ENCODE data around the gene DNAJB6. TPM values are rescaled to one million over a fixed set of nuclear protein-coding genes. Genes with fewer than 3 reads are reported as not detected.

Gene DNAJB6
- total RNA-seq, 1 experiment from 2014 or later: 82.5 TPM

DNA sequence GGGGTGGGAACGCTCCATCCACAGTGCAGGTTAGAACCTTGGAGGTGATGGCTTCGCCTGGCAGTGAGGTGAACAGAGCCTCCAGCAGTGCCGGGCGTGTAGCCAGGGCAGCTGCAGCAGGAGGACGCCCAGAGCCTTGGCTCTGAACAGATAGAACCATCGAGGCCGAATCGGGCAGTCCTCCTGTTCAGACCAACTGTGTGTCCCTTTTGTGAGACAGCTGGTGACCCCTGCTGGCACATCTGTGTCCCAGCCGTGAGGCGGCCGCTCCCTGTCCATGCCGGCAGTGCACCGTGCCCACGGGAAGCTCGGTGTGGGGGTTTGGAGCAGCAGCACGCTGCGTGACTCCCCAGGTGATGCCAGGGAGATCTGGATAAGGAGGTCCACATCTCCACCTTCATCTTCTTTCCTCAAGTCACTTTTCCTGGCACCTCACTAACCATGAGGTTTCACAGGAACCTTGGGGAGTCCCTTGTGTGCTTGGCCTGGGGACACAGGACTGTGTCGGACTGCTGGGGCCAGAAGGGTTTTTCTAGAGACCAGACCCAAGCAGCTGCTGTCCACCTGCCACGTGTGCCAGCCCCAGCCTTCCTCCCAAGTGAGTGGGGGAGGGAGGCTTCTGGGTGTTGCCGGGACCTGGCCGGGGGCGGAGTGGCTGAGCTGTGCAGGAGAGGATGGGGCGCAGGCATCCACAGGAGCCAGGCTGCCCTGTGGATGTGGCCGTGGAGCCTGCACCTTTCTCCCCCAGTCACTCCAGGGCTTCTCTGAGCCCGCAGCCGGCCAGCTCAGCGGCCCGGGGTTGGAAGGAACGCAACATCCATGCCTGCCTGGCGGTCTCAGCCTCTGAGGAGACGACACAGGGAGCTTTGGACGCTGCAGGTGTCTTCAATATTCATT lies 69.4 kb downstream of the DNAJB6 start:
- no peaks in the 10 kb centered on the region for H4K20me1 ChIP-seq (ENCODE audit: insufficient read depth)
- ChIA-PET POLR2A (no interaction called here), CTCF (no interaction called here), RAD21 (ENCODE audit: low non-redundant PET in 1 of 2, low total read pairs in 2 of 2, uncharacterized antibody in 2 of 2, unreplicated experiment in 2 of 2) (no interaction called here)
- no TSS peak for BruUV-seq (replicated peaks)
- no peaks in the 10 kb centered on the region for H3K9me2 ChIP-seq (ENCODE audit: insufficient read depth)
- TF ChIP-seq, protein P1, sequence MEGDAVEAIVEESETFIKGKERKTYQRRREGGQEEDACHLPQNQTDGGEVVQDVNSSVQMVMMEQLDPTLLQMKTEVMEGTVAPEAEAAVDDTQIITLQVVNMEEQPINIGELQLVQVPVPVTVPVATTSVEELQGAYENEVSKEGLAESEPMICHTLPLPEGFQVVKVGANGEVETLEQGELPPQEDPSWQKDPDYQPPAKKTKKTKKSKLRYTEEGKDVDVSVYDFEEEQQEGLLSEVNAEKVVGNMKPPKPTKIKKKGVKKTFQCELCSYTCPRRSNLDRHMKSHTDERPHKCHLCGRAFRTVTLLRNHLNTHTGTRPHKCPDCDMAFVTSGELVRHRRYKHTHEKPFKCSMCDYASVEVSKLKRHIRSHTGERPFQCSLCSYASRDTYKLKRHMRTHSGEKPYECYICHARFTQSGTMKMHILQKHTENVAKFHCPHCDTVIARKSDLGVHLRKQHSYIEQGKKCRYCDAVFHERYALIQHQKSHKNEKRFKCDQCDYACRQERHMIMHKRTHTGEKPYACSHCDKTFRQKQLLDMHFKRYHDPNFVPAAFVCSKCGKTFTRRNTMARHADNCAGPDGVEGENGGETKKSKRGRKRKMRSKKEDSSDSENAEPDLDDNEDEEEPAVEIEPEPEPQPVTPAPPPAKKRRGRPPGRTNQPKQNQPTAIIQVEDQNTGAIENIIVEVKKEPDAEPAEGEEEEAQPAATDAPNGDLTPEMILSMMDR (IDR thresholded peaks at IDR 0.05 in 2 of 3, conservative IDR thresholded peaks at IDR 0.05 in 1 of 3; ENCODE audit: borderline replicate concordance in 1 of 3, insufficient read depth in 1 of 3, low read depth in 2 of 3, low read length in 2 of 3): peak; percentile 26 to 45 (median 44); a peak in 4 of 6 replicates
- TF ChIP-seq TCF7L2 (IDR thresholded peaks at IDR 0.05; ENCODE audit: borderline replicate concordance, extremely low read depth, insufficient read depth, insufficient read length): no peak
- TF ChIP-seq CBX3 (IDR thresholded peaks at IDR 0.05; ENCODE audit: low read depth): no peak
- no peak overlapping the region for H3K4me3 ChIP-seq (replicated peaks in 1 of 2; ENCODE audit: low read depth in 1 of 2, low read length in 2 of 2)
- H3K4me2 ChIP-seq (ENCODE audit: low read length): no peak overlapping the region
- no peak overlapping the region for H3K27ac ChIP-seq (ENCODE audit: low read depth, low read length)
- ATAC-seq (peak; percentile 72), DNase-seq (ENCODE audit: low read depth, low spot score) (no peak)
- no peak overlapping the region for H3K9ac ChIP-seq (ENCODE audit: low read length)
- no peaks in the 10 kb centered on the region for H3K4me1 ChIP-seq (ENCODE audit: control insufficient read depth in 1 of 2, insufficient read depth in 2 of 2, low read length in 2 of 2)
- no peaks in the 10 kb centered on the region for H3K27me3 ChIP-seq (ENCODE audit: insufficient read depth, low read length)
- intact Hi-C loops (cut with micrococcal nuclease): no loop called here
- no peaks in the 10 kb centered on the region; the same call in 1 of the 2 replicates for H3K79me2 ChIP-seq (ENCODE audit: insufficient read depth, low read length)
- H2AFZ ChIP-seq (ENCODE audit: low read depth, low read length, poor library complexity, severe bottlenecking): no peak overlapping the region
- no peaks in the 10 kb centered on the region for H3K9me3 ChIP-seq (ENCODE audit: control insufficient read depth in 1 of 2, insufficient read depth in 1 of 2, low read depth in 1 of 2, low read length in 2 of 2)
- no peaks in the 10 kb centered on the region for H3K36me3 ChIP-seq (ENCODE audit: control insufficient read depth in 1 of 2, insufficient read depth in 2 of 2, low read length in 2 of 2)

- no peaks in the 10 kb centered on the region for H3K36me3 ChIP-seq (ENCODE audit: control insufficient read depth in 1 of 2, insufficient read depth in 2 of 2, low read length in 2 of 2)
- BruUV-seq (replicated peaks): no TSS peak
- POLR2A ChIA-PET: no interaction called here
- H3K9me3 ChIP-seq (ENCODE audit: control insufficient read depth in 1 of 2, insufficient read depth in 1 of 2, low read depth in 1 of 2, low read length in 2 of 2): no peaks in the 10 kb centered on the region
- no peaks in the 10 kb centered on the region; the same call in 1 of the 2 replicates for H3K79me2 ChIP-seq (ENCODE audit: insufficient read depth, low read length)
- H3K9ac ChIP-seq (ENCODE audit: low read length): no peak overlapping the region
- no peak for ATAC-seq
- no peak overlapping the region for H3K4me2 ChIP-seq (ENCODE audit: low read length)
- no peaks in the 10 kb centered on the region for H3K4me1 ChIP-seq (ENCODE audit: control insufficient read depth in 1 of 2, insufficient read depth in 2 of 2, low read length in 2 of 2)
- DNase-seq (ENCODE audit: low read depth, low spot score): no peak
- H4K20me1 ChIP-seq (ENCODE audit: insufficient read depth): no peaks in the 10 kb centered on the region
- RAD21 ChIA-PET (ENCODE audit: low non-redundant PET in 1 of 2, low total read pairs in 2 of 2, uncharacterized antibody in 2 of 2, unreplicated experiment in 2 of 2): no interaction called here
- no peak overlapping the region for H2AFZ ChIP-seq (ENCODE audit: low read depth, low read length, poor library complexity, severe bottlenecking)
- TF ChIP-seq CBX3 (IDR thresholded peaks at IDR 0.05; ENCODE audit: low read depth): no peak
- no peak for TF ChIP-seq EZH2 (IDR thresholded peaks at IDR 0.05)
- TF ChIP-seq ZNF274 (IDR thresholded peaks at IDR 0.05; ENCODE audit: low read depth, low read length): no peak
- TF ChIP-seq REST (IDR thresholded peaks at IDR 0.05; ENCODE audit: low read depth): no peak
- no peak for TF ChIP-seq POLR2A (IDR thresholded peaks at IDR 0.05; ENCODE audit: borderline replicate concordance, extremely low read depth, insufficient read depth, insufficient read length)
- TF ChIP-seq, protein P2, sequence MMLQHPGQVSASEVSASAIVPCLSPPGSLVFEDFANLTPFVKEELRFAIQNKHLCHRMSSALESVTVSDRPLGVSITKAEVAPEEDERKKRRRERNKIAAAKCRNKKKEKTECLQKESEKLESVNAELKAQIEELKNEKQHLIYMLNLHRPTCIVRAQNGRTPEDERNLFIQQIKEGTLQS (IDR thresholded peaks at IDR 0.05): no peak
- no peak for TF ChIP-seq EGR1 (IDR thresholded peaks at IDR 0.05; ENCODE audit: low read depth)
- TF ChIP-seq JUND (IDR thresholded peaks at IDR 0.05): no peak
- TF ChIP-seq TCF7L2 (IDR thresholded peaks at IDR 0.05; ENCODE audit: borderline replicate concordance, extremely low read depth, insufficient read depth, insufficient read length): no peak
- TF ChIP-seq FOSL1 (IDR thresholded peaks at IDR 0.05; ENCODE audit: low read depth): no peak
- no peaks in the 10 kb centered on the region for H3K9me2 ChIP-seq (ENCODE audit: insufficient read depth)
- no peak overlapping the region for H3K4me3 ChIP-seq (replicated peaks in 1 of 2; ENCODE audit: low read depth in 1 of 2, low read length in 2 of 2)
- intact Hi-C loops (cut with micrococcal nuclease): no loop called here
- CTCF ChIA-PET: no interaction called here
- H3K27ac ChIP-seq (ENCODE audit: low read depth, low read length): no peak overlapping the region
- H3K27me3 ChIP-seq (ENCODE audit: insufficient read depth, low read length): no peaks in the 10 kb centered on the region
Measured at GRCh38 chr7:157406971-157407370, 70.2 kb downstream of the DNAJB6 start.
